Natural killer cell (primary cell): ENCODE measurements around the gene MKS1. TPM values are rescaled to one million over a fixed set of nuclear protein-coding genes. Genes with fewer than 3 reads are reported as not detected.

Experiments used
- ATAC-seq, 3 donors: fragments of 150-1000 bp in 2 of 3; fragments of 200-7000 bp in 1 of 3; cut with Tn5 transposase; 1 replicate in 1 of 3; 2 replicates in 2 of 3; pipeline ENCODE4 v1.10.0; 2021; ENCODE audit warnings: mild to moderate bottlenecking in 2 of 3, moderate library complexity in 2 of 3
- DNase-seq, 2 donors: peaks; one replicate each; pipeline versions ENCODE4 v3.0.0 to v3.0.0-alpha.2; 2013 to 2021; ENCODE audit warnings: mixed read lengths in 1 of 2
- H3K27ac ChIP-seq: one replicate; pipeline ENCODE4 v1.5.1; 2013; ENCODE audit warnings: mild to moderate bottlenecking, low read length
- H3K27me3 ChIP-seq: one replicate; pipeline ENCODE4 v1.6.1; 2013; ENCODE audit warnings: low read length; ENCODE audit not compliant: control insufficient read depth, insufficient read depth
- H3K36me3 ChIP-seq: one replicate; pipeline ENCODE4 v1.6.1; 2013; ENCODE audit warnings: low read length; ENCODE audit not compliant: control insufficient read depth, insufficient read depth
- H3K4me1 ChIP-seq: one replicate; pipeline ENCODE4 v1.6.1; 2013; ENCODE audit warnings: low read length; ENCODE audit not compliant: control insufficient read depth, insufficient read depth
- H3K4me3 ChIP-seq: one replicate; pipeline ENCODE4 v1.5.1; 2013; ENCODE audit warnings: low read length
- H3K9me3 ChIP-seq: one replicate; pipeline ENCODE4 v1.6.1; 2013; ENCODE audit warnings: low read length; ENCODE audit not compliant: control insufficient read depth, insufficient read depth
- H3K27ac Mint-ChIP-seq, 2 donors: one replicate each; pipeline ENCODE4 v1.8.0; 2022; ENCODE audit warnings: mild to moderate bottlenecking in 2 of 2, mixed read lengths in 2 of 2, moderate library complexity in 1 of 2
- H3K27me3 Mint-ChIP-seq, 2 donors: one replicate each; pipeline ENCODE4 v1.8.0; 2022; ENCODE audit warnings: low read depth in 2 of 2, mixed read lengths in 2 of 2
- H3K36me3 Mint-ChIP-seq: one replicate; pipeline ENCODE4 v1.8.0; 2022; ENCODE audit warnings: mixed read lengths
- H3K4me1 Mint-ChIP-seq, 2 donors: one replicate each; pipeline ENCODE4 v1.8.0; 2022; ENCODE audit warnings: mixed read lengths in 2 of 2
- H3K4me3 Mint-ChIP-seq: one replicate; pipeline ENCODE4 v1.8.0; 2022; ENCODE audit warnings: mild to moderate bottlenecking, moderate library complexity, mixed read lengths
- H3K9me3 Mint-ChIP-seq, 2 donors: one replicate each; pipeline ENCODE4 v1.8.0; 2022; ENCODE audit warnings: mixed read lengths in 2 of 2
- CTCF ChIP-seq: fragments of 200-600 bp; IDR thresholded peaks from one replicate; pipeline ENCODE4 v1.8.0; 2022; ENCODE audit warnings: antibody characterized with exemption
- WGBS: methylation state at CpG from one replicate; pipeline ENCODE4 v1.1.7; 2013; ENCODE audit warnings: missing lambda C conversion rate; ENCODE audit not compliant: insufficient coverage; 5-methylcytosine and 5-hydroxymethylcytosine counted together
- intact Hi-C: fragments of 100-400 bp; cut with micrococcal nuclease; formaldehyde crosslinking; loops from one replicate; pipeline ENCODE4 v1.14.2; 2022
- total RNA-seq, 4 donors: library from RNA; stranded (reverse); fragments of 120-200 nt in 1 of 4; gene quantifications; one replicate each; pipeline versions ENCODE4 v1.2.3 to v1.2.4, GENCODE V29; 2013 to 2022

Gene MKS1
- total RNA-seq, 3 donors from 2014 or later (not counting 1 experiment from before 2014, with no cell fraction given) = 4.5 to 10.7 (median 8.5) TPM

- Histone ChIP-seq H3K4me1 (no peaks in the 10 kb centered on the region), H3K4me3 (no peak overlapping the region), H3K36me3 (no peaks in the 10 kb centered on the region), H3K9me3 (no peaks in the 10 kb centered on the region), H3K27ac (no peak overlapping the region), H3K27me3 (peaks cover 6% of the 10 kb centered on the region)
- no peak overlapping the region for H3K4me3 Mint-ChIP-seq
- H3K36me3 Mint-ChIP-seq = no peaks in the 10 kb centered on the region
- no peak overlapping the region for H3K27ac Mint-ChIP-seq
- ATAC-seq = no peak
- peaks cover 31 to 47% of the 10 kb centered on the region in 2 donors for H3K27me3 Mint-ChIP-seq
- H3K9me3 Mint-ChIP-seq = no peaks in the 10 kb centered on the region
- intact Hi-C loops = no loop called here
- WGBS = 92% methylated on average over 7 of the region's 7 CpGs
- no peak for DNase-seq
- TF ChIP-seq CTCF = no peak
- H3K4me1 Mint-ChIP-seq = no peaks in the 10 kb centered on the region
Measured at GRCh38 chr17:58265902-58266875, 47.1 kb upstream of the MKS1 start.

- no peak overlapping the region for H3K4me3 Mint-ChIP-seq
- H3K27me3 ChIP-seq = peaks cover 10% of the 10 kb centered on the region
- 80% methylated on average over 3 of the region's 4 CpGs for WGBS
- no peak overlapping the region for H3K27ac Mint-ChIP-seq
- no peaks in the 10 kb centered on the region for H3K4me1 ChIP-seq
- intact Hi-C loops = no loop called here
- H3K27me3 Mint-ChIP-seq = peaks cover 36 to 56% of the 10 kb centered on the region in 2 donors
- H3K27ac ChIP-seq = no peak overlapping the region
- no peak for TF ChIP-seq CTCF
- DNase-seq = no peak
- no peak overlapping the region for H3K4me3 ChIP-seq
- no peaks in the 10 kb centered on the region for H3K9me3 ChIP-seq
- H3K36me3 ChIP-seq = no peaks in the 10 kb centered on the region
- no peaks in the 10 kb centered on the region for H3K36me3 Mint-ChIP-seq
- ATAC-seq = no peak
- H3K4me1 Mint-ChIP-seq = no peaks in the 10 kb centered on the region
- H3K9me3 Mint-ChIP-seq = no peaks in the 10 kb centered on the region
Measured at GRCh38 chr17:58265271-58265670, 46.2 kb upstream of the MKS1 start.

GRCh38 chr17:58264407-58265103 lies 45.5 kb upstream of the MKS1 start:
- H3K36me3 ChIP-seq = no peaks in the 10 kb centered on the region
- Mint-ChIP-seq H3K4me1 (no peaks in the 10 kb centered on the region), H3K36me3 (no peaks in the 10 kb centered on the region), H3K27ac (no peak overlapping the region), H3K4me3 (no peak overlapping the region), H3K9me3 (no peaks in the 10 kb centered on the region), H3K27me3 (peaks cover 39 to 63% of the 10 kb centered on the region in 2 donors)
- no peak for ATAC-seq
- H3K9me3 ChIP-seq = no peaks in the 10 kb centered on the region
- intact Hi-C loops = no loop called here
- H3K4me1 ChIP-seq = no peaks in the 10 kb centered on the region
- no peak for TF ChIP-seq CTCF
- DNase-seq = no peak
- no peak overlapping the region for H3K27ac ChIP-seq
- peaks cover 13% of the 10 kb centered on the region for H3K27me3 ChIP-seq
- WGBS = 86% methylated on average over 6 of the region's 6 CpGs
- no peak overlapping the region for H3K4me3 ChIP-seq
